DOHH2 (cell line): ENCODE data around the gene LRRC1.

Source experiments
- CTCF ChIP-seq: fragments of 200-600 bp; sonication (generic); IDR thresholded peaks from one replicate; pipeline ENCODE4 v1.5.1; 2014; ENCODE audit warnings: antibody characterized with exemption, mild to moderate bottlenecking, low read depth, low read length; ENCODE audit not compliant: poor library complexity, severe bottlenecking
- EZH2phosphoT487 ChIP-seq: fragments of 200-600 bp; sonication (generic); IDR thresholded peaks from 2 replicates; pipeline ENCODE4 v1.6.1; 2017; ENCODE audit warnings: borderline replicate concordance, mild to moderate bottlenecking, antibody characterized with exemption, low read length, moderate library complexity, mixed read lengths

- TF ChIP-seq CTCF (no peak), EZH2phosphoT487 (no peak)
These were observed 45.2 kb downstream of the LRRC1 start for GRCh38 chr6:53840027-53840426.
